GM08714 (cell line): ENCODE data around the gene TMEM119.

ENCODE experiments used
- H3K4me3 ChIP-seq: fragments of 200-500 bp; sonication (Bioruptor generic); 2 replicates; pipeline ENCODE4 v1.5.1; 2014; ENCODE audit warnings: mild to moderate bottlenecking, low read length, inconsistent platforms
- ZNF274 ChIP-seq: IDR thresholded peaks from 2 replicates; pipeline ENCODE4 v1.6.1; 2012; ENCODE audit warnings: mild to moderate bottlenecking, low read depth, low read length

TMEM119 gene

GRCh38 chr12:108597559-108598471, at the start of gene TMEM119:
Gene TMEM119, minus strand, starts transcription at chr12:108598084. Its CDS starts 5,701 bp downstream, at chr12:108592383.
- no peak within 1 kb of the TSS for H3K4me3 ChIP-seq
- TF ChIP-seq ZNF274 = no peak

GRCh38 chr12:108646600-108647579, 49.0 kb upstream of the TMEM119 start:
- no peak overlapping the region for H3K4me3 ChIP-seq

GRCh38 chr12:108645686-108646599, 48.1 kb upstream of the TMEM119 start:
- no peak overlapping the region for H3K4me3 ChIP-seq
- no peak for TF ChIP-seq ZNF274

More at GRCh38 chr12:108646600-108647579, 49.0 kb upstream of the TMEM119 start:
- no peak for TF ChIP-seq ZNF274

GRCh38 chr12:108644811-108645120, 46.9 kb upstream of the TMEM119 start:
- no peak overlapping the region for H3K4me3 ChIP-seq
- no peak for TF ChIP-seq ZNF274

- H3K4me3 ChIP-seq = no peak overlapping the region
- TF ChIP-seq ZNF274 = no peak
These were observed 46.3 kb upstream of the TMEM119 start for GRCh38 chr12:108643941-108644810.

GRCh38 chr12:108642899-108643654, 45.2 kb upstream of the TMEM119 start:
- H3K4me3 ChIP-seq = no peak overlapping the region
- no peak for TF ChIP-seq ZNF274

- TF ChIP-seq ZNF274 = no peak
- no peak overlapping the region for H3K4me3 ChIP-seq
These were observed 44.5 kb upstream of the TMEM119 start for GRCh38 chr12:108642269-108642870.

- no peak for TF ChIP-seq ZNF274
- H3K4me3 ChIP-seq = no peak overlapping the region
These were observed 43.8 kb upstream of the TMEM119 start for GRCh38 chr12:108641446-108642268.

GRCh38 chr12:108640802-108641445, 43.0 kb upstream of the TMEM119 start:
- no peak overlapping the region for H3K4me3 ChIP-seq
- TF ChIP-seq ZNF274 = no peak

GRCh38 chr12:108638997-108639822, 41.3 kb upstream of the TMEM119 start:
- H3K4me3 ChIP-seq = no peak overlapping the region
- TF ChIP-seq ZNF274 = no peak
